ENCODE data around the gene THEM4.

THEM4 gene

DNA sequence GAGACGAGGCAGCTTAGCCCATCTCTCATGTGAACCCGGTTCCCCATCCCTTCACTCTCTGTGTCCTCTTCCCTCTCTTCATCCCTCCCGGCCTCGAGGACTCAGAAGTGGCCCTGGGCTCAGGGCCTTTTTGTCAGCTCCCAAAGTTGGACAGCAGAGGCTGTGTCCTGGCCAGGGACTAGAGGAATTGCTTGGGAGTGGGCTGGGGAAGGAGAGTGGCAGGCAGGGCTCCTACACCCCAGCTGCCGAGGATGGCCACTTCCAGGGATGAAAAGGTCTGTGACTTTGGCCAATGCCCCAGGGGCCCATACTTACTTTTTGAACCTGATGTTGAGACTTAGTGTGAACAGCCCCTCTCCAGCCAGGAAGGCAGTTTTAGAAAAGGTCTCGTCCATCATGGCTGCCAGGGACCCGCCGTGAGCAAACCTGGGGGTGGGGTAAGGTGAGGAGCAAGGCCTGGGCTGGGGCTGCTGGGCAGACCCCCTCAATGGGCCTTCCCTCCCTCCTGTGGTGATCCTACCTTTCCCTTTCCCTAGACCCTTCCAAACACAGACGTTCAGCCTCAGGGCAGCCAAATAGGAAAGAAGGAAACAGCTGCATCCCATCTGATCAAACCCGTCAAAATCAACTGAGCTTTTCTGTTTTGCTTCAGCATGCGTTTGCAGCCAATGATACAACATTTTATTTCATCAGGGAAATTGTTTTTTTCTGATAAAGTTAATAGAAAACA is 61.3 kb downstream of the THEM4 start:
- Mint-ChIP-seq H3K9me3 (ENCODE audit: low read depth) (no peaks in the 10 kb centered on the region), H3K27ac (no peak overlapping the region), H3K4me3 (no peak overlapping the region), H3K27me3 (no peaks in the 10 kb centered on the region), H3K36me3 (peaks cover 8% of the 10 kb centered on the region), H3K4me1 (ENCODE audit: low read depth) (peaks cover 3% of the 10 kb centered on the region)

DNA sequence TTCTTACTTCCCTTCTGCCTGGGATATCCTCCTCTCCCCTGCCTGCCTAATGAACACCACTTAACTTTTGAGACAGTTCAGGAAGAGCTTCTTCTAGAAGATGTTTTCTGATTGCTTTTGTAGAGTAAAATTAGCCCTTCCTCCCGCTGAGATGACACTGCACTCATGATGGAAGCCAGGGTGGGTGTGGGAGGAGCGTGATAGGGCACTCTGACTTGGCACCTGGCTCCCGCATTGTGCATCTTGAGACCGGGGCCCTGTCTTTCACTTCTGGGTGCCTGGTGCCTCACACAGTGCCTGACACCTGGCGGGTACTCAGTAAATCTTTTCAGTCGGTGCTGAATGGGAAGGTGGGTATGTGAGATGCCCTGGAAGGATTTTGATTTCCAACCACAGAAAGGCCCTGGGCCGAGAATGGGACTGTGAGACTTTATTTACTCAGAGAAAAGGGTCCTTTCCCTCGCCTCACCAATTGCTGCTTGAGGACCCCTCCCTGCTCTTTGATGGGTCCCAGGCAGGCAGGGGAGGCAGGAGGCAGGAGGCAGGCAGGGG is 62.5 kb downstream of the THEM4 start:
- Mint-ChIP-seq H3K4me1 (ENCODE audit: low read depth) (peaks cover 3% of the 10 kb centered on the region), H3K27ac (no peak overlapping the region), H3K36me3 (peaks cover 10% of the 10 kb centered on the region), H3K27me3 (no peaks in the 10 kb centered on the region), H3K4me3 (no peak overlapping the region), H3K9me3 (ENCODE audit: low read depth) (no peaks in the 10 kb centered on the region)

DNA sequence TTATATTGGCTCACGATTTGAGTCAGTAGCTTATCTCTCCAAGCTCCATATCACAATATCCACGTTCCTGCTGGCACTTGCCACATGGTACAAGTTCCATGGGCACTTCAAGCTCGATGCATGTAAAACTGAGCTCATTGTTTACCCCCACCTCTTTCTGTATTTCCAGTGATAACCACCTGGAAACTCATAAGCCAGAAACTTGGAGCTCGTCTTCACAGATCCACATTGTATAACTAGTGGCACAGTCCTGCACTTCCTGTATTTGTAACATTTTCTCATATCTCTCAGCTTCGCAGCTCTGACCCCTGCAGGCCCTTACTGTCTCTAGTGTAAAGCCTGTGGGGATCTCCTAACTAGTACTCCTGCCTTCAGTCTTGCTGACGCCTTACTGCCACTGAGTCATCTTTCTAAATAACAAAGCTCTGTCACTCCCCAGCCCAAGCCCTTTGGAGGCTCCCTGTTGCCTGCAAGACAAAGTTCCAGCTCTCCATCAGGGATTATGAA is 63.2 kb downstream of the THEM4 start:
- Mint-ChIP-seq H3K27ac (no peak overlapping the region), H3K36me3 (peaks cover 10% of the 10 kb centered on the region), H3K4me3 (no peak overlapping the region), H3K27me3 (no peaks in the 10 kb centered on the region), H3K9me3 (ENCODE audit: low read depth) (no peaks in the 10 kb centered on the region), H3K4me1 (ENCODE audit: low read depth) (peaks cover 6% of the 10 kb centered on the region)

DNA sequence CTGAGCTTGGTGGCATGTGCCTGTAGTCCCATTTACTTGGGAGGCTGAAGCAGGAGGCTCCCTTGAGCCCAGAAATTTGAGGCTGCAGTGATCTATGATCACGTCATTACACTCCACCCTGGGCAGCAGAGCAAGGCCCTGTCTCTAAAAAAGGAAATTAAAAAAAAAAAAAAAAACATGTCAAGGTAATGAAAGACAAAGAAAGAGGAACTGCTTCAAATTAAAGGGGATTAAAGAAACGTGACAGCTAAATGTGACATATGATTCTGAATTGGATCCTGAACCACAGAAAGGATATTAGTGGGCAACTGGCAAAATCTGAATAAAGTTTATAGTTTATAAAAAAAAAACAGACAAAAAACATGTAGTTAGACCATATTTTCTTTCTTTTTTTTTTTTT is 65.9 kb downstream of the THEM4 start:
- no peaks in the 10 kb centered on the region for H3K9me3 Mint-ChIP-seq (ENCODE audit: low read depth)
- no peak overlapping the region for H3K27ac Mint-ChIP-seq
- H3K27me3 Mint-ChIP-seq: no peaks in the 10 kb centered on the region
- H3K4me1 Mint-ChIP-seq (ENCODE audit: low read depth): peaks cover 24% of the 10 kb centered on the region
- no peak overlapping the region for H3K4me3 Mint-ChIP-seq
- peaks cover 10% of the 10 kb centered on the region for H3K36me3 Mint-ChIP-seq

DNA sequence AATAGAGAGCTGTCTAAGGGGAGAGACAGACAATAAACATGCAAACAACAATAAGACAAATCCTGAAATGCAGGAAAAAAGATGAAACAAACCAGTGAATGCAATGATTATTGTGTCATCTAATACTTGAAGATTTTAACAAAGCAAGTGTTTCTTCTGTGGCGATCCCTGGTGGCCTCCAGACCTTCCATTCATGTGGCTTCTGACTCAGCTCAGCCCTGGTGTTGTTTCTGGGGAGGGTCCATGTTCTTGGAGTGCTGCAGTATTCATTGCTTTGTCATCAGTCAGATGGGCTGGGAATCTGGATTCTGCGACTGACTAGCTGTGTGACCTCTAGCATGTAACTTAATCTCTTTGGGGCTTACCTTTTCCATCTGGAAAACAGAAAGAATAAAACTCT is 68.2 kb downstream of the THEM4 start:
- no peaks in the 10 kb centered on the region for H3K27me3 Mint-ChIP-seq
- H3K36me3 Mint-ChIP-seq: peaks cover 5% of the 10 kb centered on the region
- H3K9me3 Mint-ChIP-seq (ENCODE audit: low read depth): no peaks in the 10 kb centered on the region
- peaks cover 40% of the 10 kb centered on the region for H3K4me1 Mint-ChIP-seq (ENCODE audit: low read depth)
- no peak overlapping the region for H3K27ac Mint-ChIP-seq
- no peak overlapping the region for H3K4me3 Mint-ChIP-seq

DNA sequence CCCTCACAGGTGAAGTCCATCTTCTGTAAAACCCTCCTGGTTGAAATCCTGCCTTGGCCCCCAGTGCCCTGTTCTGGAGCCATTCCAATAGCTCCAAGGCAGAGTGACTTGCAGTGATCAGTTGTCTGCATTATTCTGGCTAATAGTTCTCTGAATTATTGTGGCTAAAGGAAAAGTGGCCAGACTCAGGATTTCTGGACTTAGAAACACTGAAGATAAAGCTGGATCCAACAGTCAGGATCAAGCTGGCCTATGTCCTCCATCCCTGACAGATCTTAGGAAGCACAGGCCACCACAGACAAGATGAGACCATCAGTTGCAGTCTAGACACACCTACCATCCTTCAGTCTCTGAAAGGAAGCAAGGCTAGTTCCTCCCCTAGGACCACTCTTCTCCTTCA is 68.9 kb downstream of the THEM4 start:
- no peak overlapping the region for H3K27ac Mint-ChIP-seq
- peaks cover 5% of the 10 kb centered on the region for H3K36me3 Mint-ChIP-seq
- peak overlapping the region; percentile 86 for H3K4me3 Mint-ChIP-seq
- no peaks in the 10 kb centered on the region for H3K27me3 Mint-ChIP-seq
- H3K4me1 Mint-ChIP-seq (ENCODE audit: low read depth): peaks cover 40% of the 10 kb centered on the region
- H3K9me3 Mint-ChIP-seq (ENCODE audit: low read depth): no peaks in the 10 kb centered on the region

- Mint-ChIP-seq H3K36me3 (peaks cover 2% of the 10 kb centered on the region), H3K27me3 (no peaks in the 10 kb centered on the region), H3K9me3 (ENCODE audit: low read depth) (no peaks in the 10 kb centered on the region), H3K4me1 (ENCODE audit: low read depth) (peaks cover 42% of the 10 kb centered on the region), H3K4me3 (peak within 1 kb of the TSS; percentile 86), H3K27ac (peak within 1 kb of the TSS; percentile 84)
Observed at GRCh38 chr1:151839457-151840403, 69.6 kb downstream of the THEM4 start, which contains the start of gene C2CD4D. TSS of gene C2CD4D (minus strand) at chr1:151839820. CDS start at chr1:151838989, 831 bp downstream.

- H3K9me3 Mint-ChIP-seq (ENCODE audit: low read depth): no peaks in the 10 kb centered on the region
- H3K4me1 Mint-ChIP-seq (ENCODE audit: low read depth): peaks cover 48% of the 10 kb centered on the region
- H3K27me3 Mint-ChIP-seq: no peaks in the 10 kb centered on the region
- H3K27ac Mint-ChIP-seq: peak overlapping the region; percentile 46
- peaks cover 2% of the 10 kb centered on the region for H3K36me3 Mint-ChIP-seq
- peak overlapping the region; percentile 86 for H3K4me3 Mint-ChIP-seq
Observed at GRCh38 chr1:151839082-151839412, 70.3 kb downstream of the THEM4 start.

GRCh38 chr1:151838222-151839081 is 70.9 kb downstream of the THEM4 start:
- H3K4me1 Mint-ChIP-seq (ENCODE audit: low read depth): peaks cover 54% of the 10 kb centered on the region
- no peaks in the 10 kb centered on the region for H3K9me3 Mint-ChIP-seq (ENCODE audit: low read depth)
- peaks cover 2% of the 10 kb centered on the region for H3K36me3 Mint-ChIP-seq
- peak overlapping the region; percentile 46 for H3K27ac Mint-ChIP-seq
- H3K27me3 Mint-ChIP-seq: no peaks in the 10 kb centered on the region
- H3K4me3 Mint-ChIP-seq: peak overlapping the region; percentile 86

- peak overlapping the region; percentile 89 for H3K4me3 Mint-ChIP-seq
- no peaks in the 10 kb centered on the region for H3K27me3 Mint-ChIP-seq
- peaks cover 58% of the 10 kb centered on the region for H3K4me1 Mint-ChIP-seq (ENCODE audit: low read depth)
- no peaks in the 10 kb centered on the region for H3K9me3 Mint-ChIP-seq (ENCODE audit: low read depth)
- peak overlapping the region; percentile 90 for H3K27ac Mint-ChIP-seq
- H3K36me3 Mint-ChIP-seq: peaks cover 2% of the 10 kb centered on the region
Observed at GRCh38 chr1:151837884-151838221, 71.5 kb downstream of the THEM4 start.

- no peaks in the 10 kb centered on the region for H3K27me3 Mint-ChIP-seq
- peak overlapping the region; percentile 89 for H3K4me3 Mint-ChIP-seq
- peak overlapping the region; percentile 90 for H3K27ac Mint-ChIP-seq
- H3K9me3 Mint-ChIP-seq (ENCODE audit: low read depth): no peaks in the 10 kb centered on the region
- H3K36me3 Mint-ChIP-seq: no peaks in the 10 kb centered on the region
- H3K4me1 Mint-ChIP-seq (ENCODE audit: low read depth): peaks cover 64% of the 10 kb centered on the region
Observed at GRCh38 chr1:151837197-151837596, 72.1 kb downstream of the THEM4 start.

- no peaks in the 10 kb centered on the region for H3K9me3 Mint-ChIP-seq (ENCODE audit: low read depth)
- H3K4me1 Mint-ChIP-seq (ENCODE audit: low read depth): peaks cover 71% of the 10 kb centered on the region
Observed at GRCh38 chr1:151835596-151835995, 73.7 kb downstream of the THEM4 start.

DNA sequence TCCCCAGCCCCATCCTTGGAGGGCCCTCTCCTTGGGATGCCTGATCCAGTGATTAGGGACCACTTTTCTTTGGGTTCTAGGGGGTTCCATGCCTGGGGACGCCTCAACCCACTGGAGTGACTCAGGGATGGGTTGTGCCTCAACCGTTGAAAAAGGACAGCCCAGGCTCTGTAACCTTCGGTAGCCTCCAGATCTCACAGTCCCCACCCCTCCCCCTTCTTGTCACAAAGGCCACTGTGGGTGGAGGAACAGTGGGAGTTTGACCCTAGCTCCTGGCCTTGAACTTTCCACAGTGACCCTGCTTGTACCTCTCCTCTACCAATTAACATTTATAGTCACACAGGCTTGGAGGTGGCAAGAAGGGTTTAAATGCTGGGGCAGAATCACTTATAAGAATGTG is 75.1 kb downstream of the THEM4 start:
- Mint-ChIP-seq H3K27ac (no peak overlapping the region), H3K4me3 (no peak overlapping the region), H3K4me1 (ENCODE audit: low read depth) (peaks cover 71% of the 10 kb centered on the region), H3K9me3 (ENCODE audit: low read depth) (no peaks in the 10 kb centered on the region), H3K27me3 (no peaks in the 10 kb centered on the region), H3K36me3 (no peaks in the 10 kb centered on the region)

More at GRCh38 chr1:151835596-151835995, 73.7 kb downstream of the THEM4 start:
- H3K27me3 Mint-ChIP-seq: no peaks in the 10 kb centered on the region
- no peak overlapping the region for H3K27ac Mint-ChIP-seq
- H3K36me3 Mint-ChIP-seq: no peaks in the 10 kb centered on the region
- no peak overlapping the region for H3K4me3 Mint-ChIP-seq

DNA sequence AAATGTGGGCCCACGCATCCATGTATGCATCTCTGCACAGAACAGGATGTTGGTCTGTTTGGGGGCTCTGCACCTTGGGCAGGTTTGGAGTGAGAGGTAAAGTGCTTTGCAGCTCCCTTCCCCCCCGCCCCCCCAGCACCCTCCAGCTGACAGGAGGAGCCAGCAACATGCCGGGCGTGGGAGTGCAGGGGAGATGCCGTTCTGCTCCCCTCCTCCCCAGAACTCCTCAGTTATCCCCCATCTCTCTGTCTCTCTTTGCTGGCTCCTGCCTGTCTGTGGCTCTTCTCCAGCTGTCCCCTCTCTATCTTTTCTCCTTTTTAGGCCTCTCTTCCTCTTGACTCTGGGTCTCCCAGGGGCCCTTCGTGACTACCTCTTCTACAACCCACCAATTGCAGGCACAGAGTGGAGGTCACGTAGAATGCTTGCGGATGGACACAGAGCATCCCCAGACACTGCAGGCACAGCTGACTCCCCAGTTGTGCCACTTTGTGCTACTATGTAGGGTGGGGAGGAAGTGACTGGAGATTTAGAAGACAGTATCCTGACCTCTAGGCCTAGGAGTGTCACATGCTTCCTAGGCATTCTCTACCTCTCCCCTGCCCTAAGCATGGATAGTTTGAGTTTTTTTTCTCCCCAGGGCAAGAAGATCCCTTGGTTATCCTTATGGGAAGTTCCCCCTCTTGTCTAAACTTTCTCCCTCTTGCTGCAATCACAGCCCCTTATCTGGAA is 76.0 kb downstream of the THEM4 start:
- Mint-ChIP-seq H3K27ac (no peak overlapping the region), H3K4me3 (no peak overlapping the region)

More for the DNA sequence above, 76.0 kb downstream of the THEM4 start:
- Mint-ChIP-seq H3K9me3 (ENCODE audit: low read depth) (no peaks in the 10 kb centered on the region), H3K4me1 (ENCODE audit: low read depth) (peaks cover 74% of the 10 kb centered on the region), H3K27me3 (no peaks in the 10 kb centered on the region), H3K36me3 (no peaks in the 10 kb centered on the region)

Measured in activated naive CD8-positive, alpha-beta T cell (primary cell).